H1 (cell line): ENCODE measurements around the gene CBFB. TPM values are rescaled to one million over a fixed set of nuclear protein-coding genes. Genes with fewer than 3 reads are reported as not detected.

ENCODE experiments used
- CTCF ChIA-PET: fragments of 300-600 bp; sonication (Branson Sonifier 250); formaldehyde crosslinking; loops from one replicate; lab custom pipeline; 2021; ENCODE audit not compliant: partially characterized antibody; lab: Charles Lee
- POLR2A ChIA-PET: fragments of 300-600 bp; sonication (Branson Sonifier 250); formaldehyde crosslinking; loops from one replicate; lab custom pipeline; 2021; ENCODE audit warnings: inconsistent platforms; ENCODE audit not compliant: partially characterized antibody; lab: Charles Lee
- DNase-seq, 2 experiments: peaks; one replicate each; pipeline versions ENCODE4 v3.0.0 to v3.0.0-alpha.2; 2010 to 2022; ENCODE audit warnings: low spot score in 2 of 2, low read depth in 1 of 2, mixed read lengths in 1 of 2
- FAIRE-seq: peaks from 2 replicates; lab custom pipeline; 2011; peaks lifted over from hg19 to GRCh38; lab: Jason Lieb, UNC
- H2AFZ ChIP-seq: 2 replicates; pipeline ENCODE4 v1.8.1; 2012; ENCODE audit warnings: low read length, inconsistent platforms
- H2AK5ac ChIP-seq: 2 replicates; pipeline ENCODE4 v1.6.1; 2013; ENCODE audit warnings: low read depth, low read length
- H2BK120ac ChIP-seq: replicated peaks from 2 replicates; pipeline ENCODE3; 2013; ENCODE audit warnings: low read depth, low read length, inconsistent platforms
- H2BK12ac ChIP-seq: 2 replicates; pipeline ENCODE4 v1.6.1; 2013; ENCODE audit warnings: low read depth, low read length
- H2BK15ac ChIP-seq: 2 replicates; pipeline ENCODE4 v1.6.1; 2013; ENCODE audit warnings: low read length
- H2BK20ac ChIP-seq: 2 replicates; pipeline ENCODE4 v1.6.1; 2013; ENCODE audit warnings: low read length
- H2BK5ac ChIP-seq: 2 replicates; pipeline ENCODE4 v1.6.1; 2013; ENCODE audit warnings: low read depth, low read length
- H3K14ac ChIP-seq: 2 replicates; pipeline ENCODE4 v1.6.1; 2013; ENCODE audit warnings: inconsistent platforms; ENCODE audit not compliant: insufficient read length
- H3K18ac ChIP-seq: 2 replicates; pipeline ENCODE4 v1.6.1; 2013; ENCODE audit warnings: low read length; ENCODE audit errors: extremely low read depth
- H3K23ac ChIP-seq: 2 replicates; pipeline ENCODE4 v1.6.1; 2013; ENCODE audit warnings: inconsistent platforms; ENCODE audit not compliant: insufficient read length
- H3K23me2 ChIP-seq: 2 replicates; pipeline ENCODE4 v1.6.1; 2013; ENCODE audit warnings: low read depth, low read length
- H3K27ac ChIP-seq: 2 replicates; pipeline ENCODE4 v1.6.1; 2011; ENCODE audit warnings: low read depth, low read length, inconsistent platforms
- H3K27me3 ChIP-seq, 4 experiments: replicated peaks in 1 of 4; 1 replicate in 1 of 4; 2 replicates in 3 of 4; pipeline versions ENCODE4 v1.6.1 to v1.8.1; 2011 to 2013; ENCODE audit warnings: low read length in 3 of 4, mild to moderate bottlenecking in 3 of 4, inconsistent platforms in 2 of 4, mixed read lengths in 2 of 4, moderate library complexity in 1 of 4; ENCODE audit not compliant: control insufficient read depth in 3 of 4, insufficient read depth in 3 of 4; ENCODE audit errors: extremely low read depth in 1 of 4
- H3K36me3 ChIP-seq, 4 experiments: 2 replicates each; pipeline versions ENCODE4 v1.6.1 to v1.8.1; 2011 to 2013; ENCODE audit warnings: mild to moderate bottlenecking in 4 of 4, low read length in 3 of 4, moderate library complexity in 2 of 4, control low read depth in 1 of 4, inconsistent platforms in 1 of 4; ENCODE audit not compliant: insufficient read depth in 4 of 4, control insufficient read depth in 2 of 4
- H3K4ac ChIP-seq: replicated peaks from 2 replicates; pipeline ENCODE3; 2013; ENCODE audit warnings: low read length, low read depth, mixed read lengths, inconsistent platforms; ENCODE audit not compliant: insufficient read length
- H3K4me1 ChIP-seq, 4 experiments: replicated peaks in 1 of 4; 1 replicate in 1 of 4; 2 replicates in 3 of 4; pipeline versions ENCODE4 v1.6.1 to v1.8.1; 2011 to 2013; ENCODE audit warnings: low read length in 3 of 4, inconsistent platforms in 2 of 4, mixed read lengths in 1 of 4; ENCODE audit not compliant: insufficient read depth in 4 of 4, control insufficient read depth in 3 of 4
- H3K4me2 ChIP-seq, 2 experiments: 2 replicates each; pipeline versions ENCODE4 v1.6.1 to v1.8.1; 2011 to 2013; ENCODE audit warnings: low read depth in 2 of 2, low read length in 2 of 2, control low read depth in 1 of 2, inconsistent platforms in 1 of 2, mild to moderate bottlenecking in 1 of 2; ENCODE audit not compliant: insufficient read depth in 1 of 2
- H3K4me3 ChIP-seq, 4 experiments: fragments of 200-600, 300-600 bp in 1 of 4; sonication (generic), shearing (Covaris generic), sonication (Bioruptor Twin) in 1 of 4; 2 replicates each; pipeline versions ENCODE4 v1.5.1 to v1.8.1; 2011 to 2016; ENCODE audit warnings: low read length in 4 of 4, low read depth in 3 of 4, control low read depth in 2 of 4, inconsistent platforms in 2 of 4, mild to moderate bottlenecking in 2 of 4, mixed read lengths in 1 of 4, moderate library complexity in 1 of 4; ENCODE audit not compliant: insufficient read depth in 2 of 4; ENCODE audit errors: extremely low read depth in 1 of 4
- H3K56ac ChIP-seq: replicated peaks from 2 replicates; pipeline ENCODE3; 2013; ENCODE audit warnings: low read depth, mild to moderate bottlenecking, mixed read lengths, low read length, inconsistent platforms; ENCODE audit not compliant: insufficient read length
- H3K79me1 ChIP-seq: 2 replicates; pipeline ENCODE4 v1.6.1; 2013; ENCODE audit warnings: low read depth, low read length, control low read depth
- H3K79me2 ChIP-seq, 2 experiments: 2 replicates each; pipeline versions ENCODE4 v1.6.1 to v1.8.1; 2012 to 2013; ENCODE audit warnings: low read length in 2 of 2, mild to moderate bottlenecking in 2 of 2, inconsistent platforms in 1 of 2; ENCODE audit not compliant: insufficient read depth in 2 of 2, control insufficient read depth in 1 of 2
- H3K9ac ChIP-seq, 4 experiments: replicated peaks in 1 of 4; 1 replicate in 1 of 4; 2 replicates in 3 of 4; pipeline versions ENCODE4 v1.6.1 to v1.8.1; 2011 to 2013; ENCODE audit warnings: low read depth in 3 of 4, low read length in 3 of 4, control low read depth in 2 of 4, mild to moderate bottlenecking in 2 of 4, moderate library complexity in 2 of 4, inconsistent platforms in 1 of 4; ENCODE audit errors: extremely low read depth in 1 of 4
- H3K9me3 ChIP-seq, 2 experiments: 2 replicates each; pipeline versions ENCODE4 v1.6.1 to v1.8.1; 2012 to 2013; ENCODE audit warnings: mild to moderate bottlenecking in 2 of 2, moderate library complexity in 2 of 2, control low read depth in 1 of 2, inconsistent platforms in 1 of 2, low read depth in 1 of 2, low read length in 1 of 2, mixed read lengths in 1 of 2; ENCODE audit not compliant: insufficient read depth in 2 of 2
- H4K20me1 ChIP-seq, 2 experiments: replicated peaks in 1 of 2; 2 replicates each; pipeline versions ENCODE3 to v1.8.1; 2011 to 2013; ENCODE audit warnings: inconsistent platforms in 2 of 2, low read length in 2 of 2, mild to moderate bottlenecking in 1 of 2; ENCODE audit not compliant: insufficient read depth in 2 of 2, control insufficient read depth in 1 of 2
- H4K5ac ChIP-seq: 2 replicates; pipeline ENCODE4 v1.6.1; 2013; ENCODE audit warnings: low read length, low read depth, mixed read lengths, inconsistent platforms; ENCODE audit not compliant: insufficient read length
- H4K8ac ChIP-seq: 2 replicates; pipeline ENCODE4 v1.8.0; 2013; ENCODE audit warnings: mild to moderate bottlenecking, moderate library complexity, low read length, inconsistent platforms; ENCODE audit not compliant: insufficient read depth; ENCODE audit errors: extremely low read depth
- H4K91ac ChIP-seq: replicated peaks from 2 replicates; pipeline ENCODE3; 2013; ENCODE audit warnings: low read length, mixed read lengths, inconsistent platforms; ENCODE audit not compliant: insufficient read length
- CBX5 ChIP-seq: fragments of 300-800, 300-1000 bp; sonication (generic); IDR thresholded peaks from 2 replicates; pipeline ENCODE4 v1.7.1; 2016; ENCODE audit warnings: antibody characterized with exemption, low read length, low read depth
- CHD2 ChIP-seq: IDR thresholded peaks from 2 replicates; pipeline ENCODE4 v1.6.1; 2012; ENCODE audit warnings: low read length, improper control_type of control experiment
- EGR1 ChIP-seq: IDR thresholded peaks from 2 replicates; pipeline ENCODE4 v1.6.1; 2011; ENCODE audit warnings: low read depth, low read length, borderline replicate concordance
- FOSL1 ChIP-seq: IDR thresholded peaks from 2 replicates; pipeline ENCODE4 v1.6.1; 2011; ENCODE audit warnings: mild to moderate bottlenecking, low read depth, low read length, moderate library complexity; ENCODE audit not compliant: insufficient read depth
- HDAC2 ChIP-seq, 2 experiments: fragments of 300-600 bp in 1 of 2; sonication (generic) in 1 of 2; IDR thresholded peaks; 2 replicates each; pipeline ENCODE4 v1.6.1; 2011 to 2012; ENCODE audit warnings: low read depth in 2 of 2, low read length in 2 of 2, mild to moderate bottlenecking in 2 of 2, moderate library complexity in 2 of 2, borderline replicate concordance in 1 of 2, inconsistent platforms in 1 of 2
- JUN ChIP-seq: IDR thresholded peaks from 2 replicates; pipeline ENCODE4 v1.6.1; 2011; ENCODE audit warnings: low read depth, mild to moderate bottlenecking, improper control_type of control experiment, low read length
- JUND ChIP-seq: IDR thresholded peaks from 2 replicates; pipeline ENCODE4 v1.6.1; 2011; ENCODE audit warnings: mild to moderate bottlenecking, improper control_type of control experiment, low read length
- KDM5A ChIP-seq: fragments of 200-600 bp; IDR thresholded peaks from 2 replicates; pipeline ENCODE4 v1.7.1; 2012; ENCODE audit warnings: mild to moderate bottlenecking, low read length, inconsistent platforms, mixed read lengths
- MAFK ChIP-seq: IDR thresholded peaks from 2 replicates; pipeline ENCODE4 v1.6.1; 2012; ENCODE audit warnings: low read depth, mild to moderate bottlenecking, improper control_type of control experiment, low read length
- NANOG ChIP-seq: IDR thresholded peaks from 2 replicates; pipeline ENCODE4 v1.6.1; 2011; ENCODE audit warnings: low read length, low read depth, mild to moderate bottlenecking, inconsistent platforms; ENCODE audit not compliant: insufficient read depth, poor library complexity, severe bottlenecking
- POLR2A ChIP-seq, 2 experiments: IDR thresholded peaks; 1 replicate in 1 of 2; 2 replicates in 1 of 2; pipeline ENCODE4 v1.6.1; 2011; ENCODE audit warnings: low read depth in 2 of 2, low read length in 2 of 2, mild to moderate bottlenecking in 2 of 2; ENCODE audit errors: control extremely low read depth in 1 of 2
- RNF2 ChIP-seq: fragments of 200-900, 300-1000 bp; sonication (generic); IDR thresholded peaks from 2 replicates; pipeline ENCODE4 v1.7.1; 2016; ENCODE audit warnings: borderline replicate concordance, low read depth, mild to moderate bottlenecking, antibody characterized with exemption, low read length; ENCODE audit not compliant: poor library complexity, severe bottlenecking; ENCODE audit errors: missing control alignments
- SP4 ChIP-seq: IDR thresholded peaks from 2 replicates; pipeline ENCODE4 v1.6.1; 2012; ENCODE audit warnings: low read length, inconsistent platforms
- YY1 ChIP-seq: IDR thresholded peaks from 2 replicates; pipeline ENCODE4 v1.6.1; 2011; ENCODE audit warnings: low read depth, mild to moderate bottlenecking, low read length
- WGBS, 2 experiments: shearing (Covaris generic) in 1 of 2; methylation state at CpG; one replicate each; pipeline versions ENCODE4 v1.1.6 to v1.1.7; 2013 to 2015; ENCODE audit warnings: low lambda C conversion rate in 2 of 2, mixed read lengths in 2 of 2, inconsistent platforms in 1 of 2, low coverage in 1 of 2, missing lambda C conversion rate in 1 of 2; ENCODE audit not compliant: insufficient replicate concordance in 2 of 2, insufficient coverage in 1 of 2, insufficient read length in 1 of 2; ENCODE audit errors: extremely low coverage in 1 of 2, missing lambda C conversion rate in 1 of 2; 5-methylcytosine and 5-hydroxymethylcytosine counted together
- polyA plus RNA-seq, 7 experiments: library from polyadenylated mRNA; depleted of rRNA in 3 of 7; stranded (reverse) in 5 of 7; unstranded in 2 of 7; fragments of >200 nt in 5 of 7; fragments of 200-250 nt in 2 of 7; gene quantifications; 1 replicate in 5 of 7; 2 replicates in 1 of 7; 4 replicates in 1 of 7; pipeline versions ENCODE4 v1.2.1 to v1.2.3, GENCODE V29; 2011 to 2013; ENCODE audit warnings: missing spikeins in 2 of 7, mixed read lengths in 2 of 7
- total RNA-seq: library from RNA; stranded (reverse); fragmentation: NEBNext Ultra II Directional; extraction: Animal tissue kit (Norgen Biotek cat#: 25700); gene quantifications from 2 replicates; pipeline ENCODE4 v1.2.1, GENCODE V29; 2021

The CBFB gene
- total and polyA plus RNA-seq, 2 of the 8 experiments (the other 6 are each of a cell fraction or from before 2014, with no cell fraction given) = 11.5 to 31.6 TPM

DNA sequence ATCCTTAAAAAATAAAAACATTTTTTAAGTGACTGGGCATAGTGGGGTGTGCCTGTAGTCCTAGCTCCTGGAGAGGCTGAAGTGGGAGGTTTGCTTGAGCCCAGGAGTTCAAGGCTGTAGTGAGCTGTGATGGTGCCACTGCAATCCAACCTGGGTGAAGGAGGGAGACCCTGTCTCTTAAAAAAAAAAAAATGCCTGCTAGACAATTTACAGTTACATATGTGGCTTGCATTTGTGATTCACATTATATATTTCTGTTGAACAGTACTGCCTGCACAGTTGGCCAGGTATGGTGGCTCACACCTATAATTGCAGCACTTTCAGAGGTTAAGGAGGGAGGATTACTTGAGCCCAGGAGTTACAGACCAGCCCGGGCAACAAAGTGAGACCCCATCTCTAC is 23.4 kb downstream of the CBFB start:
- no peaks in the 10 kb centered on the region for H3K79me1 ChIP-seq
- peaks cover 1 to 3% of the 10 kb centered on the region in 2 experiments for H4K20me1 ChIP-seq
- no peak overlapping the region for H3K18ac ChIP-seq
- no peak overlapping the region for H2BK12ac ChIP-seq
- POLR2A ChIA-PET = interaction anchor here (1.2 to 1.7 kb wide), 2 partner anchors 8 to 11 kb away, joined by 3 to 6 read pairs; no protein-coding TSS in a partner anchor
- H3K27ac ChIP-seq = no peak overlapping the region
- H2AK5ac ChIP-seq = no peak overlapping the region
- WGBS, 2 experiments = 81% methylated on average over 1 of the region's 1 CpG; no CpG with 5 or more reads in 1 of the 2 experiments
- H4K5ac ChIP-seq = no peak overlapping the region
- H2BK120ac ChIP-seq = no peak overlapping the region
- no peak overlapping the region for H4K91ac ChIP-seq
- no peaks in the 10 kb centered on the region for H3K9me3 ChIP-seq
- H3K23me2 ChIP-seq = no peaks in the 10 kb centered on the region
- FAIRE-seq (no peak), DNase-seq (no peak)
- H2BK15ac ChIP-seq = no peak overlapping the region
- H3K56ac ChIP-seq = no peak overlapping the region
- no peak overlapping the region for H3K9ac ChIP-seq
- CTCF ChIA-PET = interaction anchor here (0.7 to 1.3 kb wide), 4 partner anchors 9 to 133 kb away, joined by 3 to 4 read pairs (median 4); no protein-coding TSS in a partner anchor
- H3K4ac ChIP-seq = no peak overlapping the region
- H3K4me2 ChIP-seq = no peak overlapping the region
- no peak overlapping the region for H2AFZ ChIP-seq
- H3K27me3 ChIP-seq = no peaks in the 10 kb centered on the region
- no peak overlapping the region for H3K14ac ChIP-seq
- no peaks in the 10 kb centered on the region for H3K36me3 ChIP-seq
- no peak overlapping the region for H4K8ac ChIP-seq
- no peak overlapping the region for H2BK5ac ChIP-seq
- H2BK20ac ChIP-seq = no peak overlapping the region
- H3K4me3 ChIP-seq = no peak overlapping the region
- H3K23ac ChIP-seq = no peak overlapping the region
- peaks cover 0 to 9% of the 10 kb centered on the region in 2 experiments; a peak in 2 of 4 replicates for H3K79me2 ChIP-seq
- H3K4me1 ChIP-seq = no peaks in the 10 kb centered on the region; a peak in 1 of 7 replicates
- TF ChIP-seq EGR1 (no peak), NANOG (no peak), RNF2 (no peak), POLR2A (IDR thresholded peaks at IDR 0.05; ENCODE audit: control extremely low read depth in 1 of 2, low read depth in 2 of 2, low read length in 2 of 2) (no peak), SP4 (no peak), JUN (no peak), YY1 (no peak), HDAC2 (IDR thresholded peaks at IDR 0.05; ENCODE audit: borderline replicate concordance in 1 of 2, low read depth in 2 of 2, low read length in 2 of 2) (no peak), MAFK (no peak), KDM5A (no peak), CHD2 (no peak), JUND (no peak), FOSL1 (no peak), CBX5 (no peak)
